Adipocyte (in vitro differentiated cells): ENCODE measurements around the gene MRS2.
"Not testable (repeated sequence)": the region's sequence is repeated elsewhere in the genome, so short reads cannot be mapped to it uniquely, and the experiment has no call there.

ENCODE experiments used
- DNase-seq: peaks from one replicate; pipeline ENCODE4 v3.0.0-alpha.2; 2015; ENCODE audit warnings: low read depth
- H3K27me3 ChIP-seq: replicated peaks from 2 replicates; pipeline ENCODE4 v1.7.0; 2013; ENCODE audit warnings: mild to moderate bottlenecking, low read length, moderate library complexity; ENCODE audit not compliant: control insufficient read depth, insufficient read depth
- H3K36me3 ChIP-seq: 2 replicates; pipeline ENCODE4 v1.7.0; 2013; ENCODE audit warnings: low read length, mild to moderate bottlenecking, moderate library complexity; ENCODE audit not compliant: control insufficient read depth, insufficient read depth, severe bottlenecking
- H3K4me1 ChIP-seq: 2 replicates; pipeline ENCODE4 v1.7.0; 2013; ENCODE audit warnings: mild to moderate bottlenecking, low read length, moderate library complexity; ENCODE audit not compliant: control insufficient read depth, insufficient read depth
- H3K4me3 ChIP-seq: 2 replicates; pipeline ENCODE4 v1.7.0; 2013; ENCODE audit warnings: mild to moderate bottlenecking, low read length, moderate library complexity
- H3K9ac ChIP-seq: 2 replicates; pipeline ENCODE4 v1.7.0; 2013; ENCODE audit warnings: mild to moderate bottlenecking, low read length, moderate library complexity
- H3K9me3 ChIP-seq: 2 replicates; pipeline ENCODE4 v1.7.0; 2013; ENCODE audit warnings: mild to moderate bottlenecking, low read length, moderate library complexity; ENCODE audit not compliant: control insufficient read depth

The MRS2 gene

GRCh38 chr6:24374612-24375011 lies 28.1 kb upstream of the MRS2 start:
- H3K9me3 ChIP-seq = no peaks in the 10 kb centered on the region
- no peaks in the 10 kb centered on the region for H3K36me3 ChIP-seq
- H3K4me1 ChIP-seq = no peaks in the 10 kb centered on the region
- DNase-seq = no peak
- no peaks in the 10 kb centered on the region for H3K27me3 ChIP-seq
- no peak overlapping the region for H3K9ac ChIP-seq
- no peak overlapping the region for H3K4me3 ChIP-seq

- Histone ChIP-seq H3K36me3 (no peaks in the 10 kb centered on the region), H3K4me3 (no peak overlapping the region), H3K4me1 (no peaks in the 10 kb centered on the region), H3K27me3 (no peaks in the 10 kb centered on the region), H3K9me3 (no peaks in the 10 kb centered on the region), H3K9ac (no peak overlapping the region)
- no peak for DNase-seq
These were observed 25.9 kb upstream of the MRS2 start for GRCh38 chr6:24376871-24377270.

GRCh38 chr6:24378473-24379097 lies 24.2 kb upstream of the MRS2 start:
- H3K4me3 ChIP-seq = no peak overlapping the region
- no peaks in the 10 kb centered on the region for H3K27me3 ChIP-seq
- H3K9ac ChIP-seq = no peak overlapping the region
- H3K4me1 ChIP-seq = no peaks in the 10 kb centered on the region
- DNase-seq = no peak
- no peaks in the 10 kb centered on the region for H3K36me3 ChIP-seq
- H3K9me3 ChIP-seq = no peaks in the 10 kb centered on the region

- no peaks in the 10 kb centered on the region for H3K4me1 ChIP-seq
- no peak overlapping the region for H3K9ac ChIP-seq
- DNase-seq = no peak
- H3K36me3 ChIP-seq = no peaks in the 10 kb centered on the region
- H3K27me3 ChIP-seq = no peaks in the 10 kb centered on the region
- no peaks in the 10 kb centered on the region for H3K9me3 ChIP-seq
- no peak overlapping the region for H3K4me3 ChIP-seq
These were observed 21.1 kb upstream of the MRS2 start for GRCh38 chr6:24381476-24382219.

- H3K36me3 ChIP-seq = no peaks in the 10 kb centered on the region
- H3K4me3 ChIP-seq = no peak overlapping the region
These were observed 20.6 kb upstream of the MRS2 start for GRCh38 chr6:24382220-24382540.

GRCh38 chr6:24382891-24383494 lies 19.7 kb upstream of the MRS2 start:
- not testable (repeated sequence) for H3K9me3 ChIP-seq, H3K27me3 ChIP-seq, H3K4me3 ChIP-seq, DNase-seq, H3K9ac ChIP-seq, H3K36me3 ChIP-seq, H3K4me1 ChIP-seq

More at GRCh38 chr6:24382220-24382540, 20.6 kb upstream of the MRS2 start:
- Histone ChIP-seq H3K9me3 (no peaks in the 10 kb centered on the region), H3K9ac (no peak overlapping the region), H3K27me3 (no peaks in the 10 kb centered on the region), H3K4me1 (no peaks in the 10 kb centered on the region)
- DNase-seq = no peak

GRCh38 chr6:24384369-24385130 lies 18.2 kb upstream of the MRS2 start:
- DNase-seq, H3K36me3 ChIP-seq, H3K4me1 ChIP-seq, H3K27me3 ChIP-seq, H3K9ac ChIP-seq, H3K4me3 ChIP-seq, H3K9me3 ChIP-seq: not testable (repeated sequence)

- DNase-seq = no peak
- H3K27me3 ChIP-seq = no peaks in the 10 kb centered on the region
- no peaks in the 10 kb centered on the region for H3K9me3 ChIP-seq
- H3K4me1 ChIP-seq = no peaks in the 10 kb centered on the region
- no peaks in the 10 kb centered on the region for H3K36me3 ChIP-seq
- no peak overlapping the region for H3K4me3 ChIP-seq
- no peak overlapping the region for H3K9ac ChIP-seq
These were observed 17.0 kb upstream of the MRS2 start for GRCh38 chr6:24385536-24386269.

GRCh38 chr6:24387818-24388217 lies 14.9 kb upstream of the MRS2 start:
- DNase-seq = no peak
- no peaks in the 10 kb centered on the region for H3K36me3 ChIP-seq

GRCh38 chr6:24391208-24391607 lies 11.5 kb upstream of the MRS2 start:
- H3K27me3 ChIP-seq = no peaks in the 10 kb centered on the region
- no peak overlapping the region for H3K4me3 ChIP-seq
- H3K9me3 ChIP-seq = no peaks in the 10 kb centered on the region
- DNase-seq = no peak
- no peak overlapping the region for H3K9ac ChIP-seq
- H3K36me3 ChIP-seq = no peaks in the 10 kb centered on the region
- H3K4me1 ChIP-seq = peaks cover 11% of the 10 kb centered on the region

More at GRCh38 chr6:24387818-24388217, 14.9 kb upstream of the MRS2 start:
- no peaks in the 10 kb centered on the region for H3K9me3 ChIP-seq
- H3K27me3 ChIP-seq = no peaks in the 10 kb centered on the region
- H3K4me1 ChIP-seq = no peaks in the 10 kb centered on the region
- H3K9ac ChIP-seq = no peak overlapping the region
- H3K4me3 ChIP-seq = no peak overlapping the region
